ENCODE results near the gene NKIRAS2.

DNA sequence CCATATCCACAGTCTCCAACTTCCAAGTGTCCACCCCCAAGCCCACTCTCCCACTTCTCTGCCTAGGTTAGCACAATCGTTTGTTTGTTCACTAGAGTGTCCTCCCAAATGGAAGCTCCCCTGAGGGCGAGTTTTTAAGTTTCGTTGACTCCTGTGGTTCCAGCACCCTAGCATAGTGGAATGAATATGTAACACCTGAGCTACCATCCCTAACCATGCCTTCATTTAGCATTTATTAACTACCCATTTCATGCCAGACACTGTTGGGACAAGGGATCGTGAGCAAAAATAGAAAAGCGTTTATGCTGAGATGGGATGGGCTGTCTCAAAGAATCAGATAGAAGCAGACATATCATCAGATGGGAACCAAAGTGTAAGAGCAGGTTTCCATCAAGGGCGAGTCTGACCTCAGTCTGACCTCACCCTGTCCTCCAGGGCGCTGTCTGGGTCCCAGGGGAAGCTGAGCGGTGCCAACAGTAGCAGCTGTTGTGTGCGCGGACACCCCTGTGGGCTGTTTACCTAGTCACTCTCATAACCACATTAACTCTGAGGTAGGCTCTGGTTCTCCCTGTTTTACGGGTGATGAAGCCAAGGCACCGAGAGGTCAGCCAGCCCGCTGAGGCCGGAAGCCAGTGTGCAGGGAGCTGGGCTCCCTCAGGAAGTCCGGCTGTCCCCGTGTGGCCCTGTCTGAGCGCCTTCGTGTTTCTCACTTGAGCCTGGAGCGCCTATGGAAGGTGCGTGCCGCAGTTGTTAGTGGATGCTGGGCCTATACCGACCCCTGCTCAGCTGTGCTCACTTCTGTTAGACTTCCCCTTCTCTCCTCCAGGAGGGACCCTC lies 47.1 kb upstream of the NKIRAS2 start:
- TF ChIP-seq, protein P1, sequence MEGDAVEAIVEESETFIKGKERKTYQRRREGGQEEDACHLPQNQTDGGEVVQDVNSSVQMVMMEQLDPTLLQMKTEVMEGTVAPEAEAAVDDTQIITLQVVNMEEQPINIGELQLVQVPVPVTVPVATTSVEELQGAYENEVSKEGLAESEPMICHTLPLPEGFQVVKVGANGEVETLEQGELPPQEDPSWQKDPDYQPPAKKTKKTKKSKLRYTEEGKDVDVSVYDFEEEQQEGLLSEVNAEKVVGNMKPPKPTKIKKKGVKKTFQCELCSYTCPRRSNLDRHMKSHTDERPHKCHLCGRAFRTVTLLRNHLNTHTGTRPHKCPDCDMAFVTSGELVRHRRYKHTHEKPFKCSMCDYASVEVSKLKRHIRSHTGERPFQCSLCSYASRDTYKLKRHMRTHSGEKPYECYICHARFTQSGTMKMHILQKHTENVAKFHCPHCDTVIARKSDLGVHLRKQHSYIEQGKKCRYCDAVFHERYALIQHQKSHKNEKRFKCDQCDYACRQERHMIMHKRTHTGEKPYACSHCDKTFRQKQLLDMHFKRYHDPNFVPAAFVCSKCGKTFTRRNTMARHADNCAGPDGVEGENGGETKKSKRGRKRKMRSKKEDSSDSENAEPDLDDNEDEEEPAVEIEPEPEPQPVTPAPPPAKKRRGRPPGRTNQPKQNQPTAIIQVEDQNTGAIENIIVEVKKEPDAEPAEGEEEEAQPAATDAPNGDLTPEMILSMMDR (IDR thresholded peaks at IDR 0.05) = no peak
- TF ChIP-seq POLR2AphosphoS5 (IDR thresholded peaks at IDR 0.05) = peak; percentile 75
